HEK293 (cell line): ENCODE results near the gene SLX9.

Source experiments
- BCL11A ChIP-seq: fragments of 450-650 bp; formaldehyde crosslinking; IDR thresholded peaks from 2 replicates; pipeline ENCODE4 v1.5.1; 2016; ENCODE audit warnings: low read depth, missing biosample characterization, missing genetic modification characterization
- CTCF ChIP-seq: fragments of 450-650 bp; formaldehyde crosslinking; IDR thresholded peaks from 2 replicates; pipeline ENCODE4 v1.5.1; 2016; ENCODE audit warnings: missing biosample characterization, missing genetic modification characterization
- GLI4 ChIP-seq: fragments of 450-650 bp; formaldehyde crosslinking; IDR thresholded peaks from 2 replicates; pipeline ENCODE4 v1.5.1; 2016; ENCODE audit warnings: missing biosample characterization, missing genetic modification characterization
- MEIS1 ChIP-seq: sonication (generic); formaldehyde crosslinking; IDR thresholded peaks from 2 replicates; pipeline ENCODE4 v1.8.1; 2022; ENCODE audit warnings: missing genetic modification reagents, mild to moderate bottlenecking, borderline replicate concordance
- MZF1 ChIP-seq: fragments of 450-650 bp; formaldehyde crosslinking; IDR thresholded peaks from 2 replicates; pipeline ENCODE4 v1.5.1; 2017; ENCODE audit warnings: missing biosample characterization, missing genetic modification characterization, borderline replicate concordance
- REPIN1 ChIP-seq: fragments of 450-650 bp; formaldehyde crosslinking; IDR thresholded peaks from 2 replicates; pipeline ENCODE4 v1.5.1; 2017; ENCODE audit warnings: missing biosample characterization, missing genetic modification characterization, low read depth
- SCRT2 ChIP-seq: fragments of 450-650 bp; formaldehyde crosslinking; IDR thresholded peaks from 2 replicates; pipeline ENCODE4 v1.5.1; 2016; ENCODE audit warnings: missing biosample characterization, missing genetic modification characterization
- TCF7L2 ChIP-seq: IDR thresholded peaks from 2 replicates; pipeline ENCODE4 v1.6.1; 2011; ENCODE audit warnings: low read depth, mild to moderate bottlenecking, inconsistent platforms, low read length, moderate library complexity, borderline replicate concordance
- YY1 ChIP-seq: fragments of 450-650 bp; formaldehyde crosslinking; IDR thresholded peaks from 2 replicates; pipeline ENCODE4 v1.5.1; 2018; ENCODE audit warnings: missing biosample characterization, missing genetic modification characterization
- ZBTB1 ChIP-seq: fragments of 450-650 bp; formaldehyde crosslinking; IDR thresholded peaks from 2 replicates; pipeline ENCODE4 v1.5.1; 2016; ENCODE audit warnings: missing biosample characterization, missing genetic modification characterization
- ZBTB8A ChIP-seq: fragments of 450-650 bp; formaldehyde crosslinking; IDR thresholded peaks from 2 replicates; pipeline ENCODE4 v1.5.1; 2016; ENCODE audit warnings: missing biosample characterization, missing genetic modification characterization
- ZFP69B ChIP-seq: fragments of 450-650 bp; formaldehyde crosslinking; IDR thresholded peaks from 2 replicates; pipeline ENCODE4 v1.5.1; 2016; ENCODE audit warnings: missing biosample characterization, missing genetic modification characterization
- ZNF138 ChIP-seq: fragments of 450-650 bp; formaldehyde crosslinking; IDR thresholded peaks from 2 replicates; pipeline ENCODE4 v1.5.1; 2016; ENCODE audit warnings: missing biosample characterization, missing genetic modification characterization, borderline replicate concordance
- ZNF274 ChIP-seq, 2 experiments: fragments of 200-500 bp in 1 of 2; fragments of 450-650 bp in 1 of 2; sonication (Bioruptor generic) in 1 of 2; formaldehyde crosslinking in 1 of 2; IDR thresholded peaks; 2 replicates each; pipeline versions ENCODE4 v1.5.1 to v1.6.1; 2014 to 2016; ENCODE audit warnings: borderline replicate concordance in 1 of 2, inconsistent platforms in 1 of 2, low read length in 1 of 2, missing biosample characterization in 1 of 2, missing genetic modification characterization in 1 of 2

GRCh38 chr21:44984792-44985440, 45.1 kb downstream of the SLX9 start:
- TF ChIP-seq MEIS1 (CRISPR knock-in tag) (no peak), ZNF274 (IDR thresholded peaks at IDR 0.05; ENCODE audit: low read length) (no peak), ZNF274 (tag by site-specific recombination; IDR thresholded peaks at IDR 0.05; ENCODE audit: borderline replicate concordance) (no peak), CTCF (no peak), REPIN1 (tag by site-specific recombination) (no peak), BCL11A (tag by site-specific recombination) (no peak), MZF1 (tag by site-specific recombination) (no peak), ZBTB8A (tag by site-specific recombination) (no peak), ZFP69B (tag by site-specific recombination) (no peak), SCRT2 (tag by site-specific recombination) (no peak), ZNF138 (tag by site-specific recombination) (no peak), YY1 (tag by site-specific recombination) (no peak), GLI4 (no peak), TCF7L2 (no peak), ZBTB1 (tag by site-specific recombination) (no peak)
